Measurements from ENCODE around the gene UBAP1L. TPM values are rescaled to one million over a fixed set of nuclear protein-coding genes. Genes with fewer than 3 reads are reported as not detected.
"Not testable (repeated sequence)": the region's sequence is repeated elsewhere in the genome, so short reads cannot be mapped to it uniquely, and the experiment has no call there.

UBAP1L gene
- total and polyA plus RNA-seq, 10 donors, result 2.5 to 11.2 (median 7.0) TPM

- Histone ChIP-seq H3K27me3 (replicated peaks in 1 of 7) (no peaks in the 10 kb centered on the region), H3K4me3 (no peak overlapping the region), H3K4me1 (peaks cover 0 to 9% (median 1%) of the 10 kb centered on the region in 6 donors), H3K9me3 (no peaks in the 10 kb centered on the region), H3K27ac (no peak overlapping the region), H3K36me3 (peaks cover 3 to 95% (median 47%) of the 10 kb centered on the region in 6 donors)
- no peak for DNase-seq
- TF ChIP-seq POLR2AphosphoS5 (IDR thresholded peaks at IDR 0.05) (no peak), POLR2A (IDR thresholded peaks at IDR 0.05) (no peak), CTCF (IDR thresholded peaks at IDR 0.05 in 8 of 11, conservative IDR thresholded peaks at IDR 0.05 in 3 of 11) (no peak)
- WGBS, 5 donors, result 97 to 100% (median 100%) methylated on average over 3 of the region's 3 CpGs
- intact Hi-C loops (cut with DNase I; ENCODE audit: low total_unique reads), result no loop called here
Observed at GRCh38 chr15:65102912-65103311, 12.1 kb downstream of the UBAP1L start.

- Histone ChIP-seq H3K9me3 (no peaks in the 10 kb centered on the region), H3K4me3 (no peak overlapping the region), H3K4me1 (peaks cover 0 to 9% (median 1%) of the 10 kb centered on the region in 6 donors), H3K27ac (no peak overlapping the region), H3K36me3 (peaks cover 3 to 99% (median 53%) of the 10 kb centered on the region in 6 donors), H3K27me3 (replicated peaks in 1 of 7) (no peaks in the 10 kb centered on the region)
- TF ChIP-seq POLR2AphosphoS5 (IDR thresholded peaks at IDR 0.05) (no peak), CTCF (IDR thresholded peaks at IDR 0.05 in 8 of 11, conservative IDR thresholded peaks at IDR 0.05 in 3 of 11) (peak in 2 of 11 experiments; percentile 24 to 32), POLR2A (IDR thresholded peaks at IDR 0.05) (no peak)
- 72 to 88% (median 80%) methylated on average over 32 to 75 of the region's 75 CpGs for WGBS, 5 donors
- DNase-seq, result no peak
- intact Hi-C loops (cut with DNase I; ENCODE audit: low total_unique reads), result no loop called here
Observed at GRCh38 chr15:65101891-65102708, 12.9 kb downstream of the UBAP1L start.

- TF ChIP-seq POLR2AphosphoS5 (IDR thresholded peaks at IDR 0.05) (no peak), CTCF (IDR thresholded peaks at IDR 0.05 in 8 of 11, conservative IDR thresholded peaks at IDR 0.05 in 3 of 11) (peak in 9 of 11 experiments; percentile 10 to 73 (median 61))
- Histone ChIP-seq H3K4me1 (peaks cover 0 to 9% (median 1%) of the 10 kb centered on the region in 6 donors), H3K9me3 (no peaks in the 10 kb centered on the region), H3K36me3 (peaks cover 3 to 99% (median 53%) of the 10 kb centered on the region in 6 donors), H3K27me3 (replicated peaks in 1 of 7) (no peaks in the 10 kb centered on the region), H3K4me3 (no peak overlapping the region), H3K27ac (no peak overlapping the region)
- WGBS, 5 donors, result 24 to 50% (median 38%) methylated on average over 9 of the region's 9 CpGs
- DNase-seq, result no peak
- intact Hi-C loops (cut with DNase I; ENCODE audit: low total_unique reads), result no loop called here
Observed at GRCh38 chr15:65101411-65101890, 13.5 kb downstream of the UBAP1L start.

- Histone ChIP-seq H3K9me3 (no peaks in the 10 kb centered on the region), H3K27me3 (replicated peaks in 1 of 7) (no peaks in the 10 kb centered on the region), H3K36me3 (peaks cover 3 to 99% (median 43%) of the 10 kb centered on the region in 6 donors), H3K4me1 (peaks cover 0 to 9% (median 1%) of the 10 kb centered on the region in 6 donors), H3K27ac (no peak overlapping the region), H3K4me3 (no peak overlapping the region)
- no peak for DNase-seq
- WGBS, 5 donors, result 82 to 90% (median 83%) methylated on average over 7 of the region's 7 CpGs
- intact Hi-C loops (cut with DNase I; ENCODE audit: low total_unique reads), result no loop called here
- no peak for TF ChIP-seq POLR2A (IDR thresholded peaks at IDR 0.05)
Observed at GRCh38 chr15:65100442-65100841, 14.6 kb downstream of the UBAP1L start.

GRCh38 chr15:65099801-65100200 is 15.2 kb downstream of the UBAP1L start:
- DNase-seq; H3K4me1 ChIP-seq; H3K9me3 ChIP-seq; H3K4me3 ChIP-seq; H3K27me3 ChIP-seq (replicated peaks in 1 of 7); H3K27ac ChIP-seq; intact Hi-C loops (cut with DNase I; ENCODE audit: low total_unique reads): not testable (repeated sequence)
- H3K36me3 ChIP-seq, result peaks cover 3 to 94% (median 38%) of the 10 kb centered on the region in 6 donors
- 94 to 98% (median 95%) methylated on average over 10 of the region's 10 CpGs for WGBS, 5 donors
